Endothelial cell of umbilical vein (primary cell): ENCODE data around the gene PPAN. TPM values are rescaled to one million over a fixed set of nuclear protein-coding genes. Genes with fewer than 3 reads are reported as not detected.

Source experiments
- BruUV-seq: library from RNA; stranded (reverse); fragments of 400-500 nt; replicated peaks from 2 replicates; lab custom pipeline; 2021; lab: Mats Ljungman, UMichigan
- CTCF ChIA-PET: fragments of 300-600, 350-600 bp; sonication (Branson Sonifier 250); formaldehyde crosslinking; loops from one replicate; lab custom pipeline; 2021; ENCODE audit warnings: antibody characterized with exemption, inconsistent platforms; lab: Charles Lee
- POLR2A ChIA-PET: fragments of 300-600, 350-600 bp; sonication (Branson Sonifier 250); formaldehyde crosslinking; loops from one replicate; lab custom pipeline; 2021; ENCODE audit warnings: antibody characterized with exemption, inconsistent platforms; lab: Charles Lee
- DNase-seq: peaks from one replicate; pipeline ENCODE4 v3.0.0-alpha.2; 2011; ENCODE audit warnings: low read depth, low spot score
- FAIRE-seq: peaks from 2 replicates; lab custom pipeline; 2011; peaks lifted over from hg19 to GRCh38; lab: Jason Lieb, UNC
- H2AFZ ChIP-seq: 2 replicates; pipeline ENCODE4 v1.6.0; 2012; ENCODE audit warnings: low read depth, low read length, control low read depth, inconsistent platforms
- H3K27ac ChIP-seq: 2 replicates; pipeline ENCODE4 v1.5.1; 2011; ENCODE audit warnings: low read depth, mild to moderate bottlenecking, control low read depth, low read length, moderate library complexity; ENCODE audit not compliant: insufficient read depth
- H3K27me3 ChIP-seq, 2 experiments: 2 replicates each; pipeline versions ENCODE4 v1.6.0 to v1.6.1; 2011; ENCODE audit warnings: low read length in 2 of 2, mixed read lengths in 1 of 2; ENCODE audit not compliant: control insufficient read depth in 2 of 2, insufficient read depth in 2 of 2
- H3K36me3 ChIP-seq, 2 experiments: 2 replicates in 1 of 2; 3 replicates in 1 of 2; pipeline ENCODE4 v1.5.1; 2011; ENCODE audit warnings: low read length in 2 of 2, mild to moderate bottlenecking in 1 of 2, moderate library complexity in 1 of 2; ENCODE audit not compliant: control insufficient read depth in 2 of 2, insufficient read depth in 2 of 2; ENCODE audit errors: extremely low read depth in 1 of 2
- H3K4me1 ChIP-seq: 3 replicates; pipeline ENCODE4 v1.5.1; 2011; ENCODE audit warnings: mild to moderate bottlenecking, low read length; ENCODE audit not compliant: control insufficient read depth, insufficient read depth; ENCODE audit errors: extremely low read depth
- H3K4me2 ChIP-seq: 2 replicates; pipeline ENCODE4 v1.6.1; 2011; ENCODE audit warnings: low read length, control low read depth, mixed read lengths; ENCODE audit not compliant: insufficient read depth
- H3K4me3 ChIP-seq, 3 experiments: fragments of 200-600 bp in 1 of 3; sonication (generic), shearing (Covaris generic) in 1 of 3; replicated peaks in 1 of 3; 2 replicates each; pipeline ENCODE4 v1.5.1; 2011 to 2016; ENCODE audit warnings: control low read depth in 3 of 3, low read length in 3 of 3, mild to moderate bottlenecking in 2 of 3, inconsistent platforms in 1 of 3, low read depth in 1 of 3, moderate library complexity in 1 of 3; ENCODE audit not compliant: insufficient read depth in 1 of 3
- H3K79me2 ChIP-seq: 2 replicates; pipeline ENCODE4 v1.6.0; 2012; ENCODE audit warnings: low read length, inconsistent platforms; ENCODE audit not compliant: control insufficient read depth, insufficient read depth
- H3K9ac ChIP-seq: replicated peaks from 2 replicates; pipeline ENCODE3; 2011; ENCODE audit warnings: low read length, control low read depth; ENCODE audit not compliant: insufficient read depth; ENCODE audit errors: extremely low read depth
- H3K9me1 ChIP-seq: replicated peaks from 3 replicates; pipeline ENCODE4 v1.6.0; 2011; ENCODE audit warnings: mild to moderate bottlenecking, low read length; ENCODE audit not compliant: control insufficient read depth, insufficient read depth; ENCODE audit errors: extremely low read depth
- H3K9me3 ChIP-seq: replicated peaks from 2 replicates; pipeline ENCODE4 v1.5.1; 2012; ENCODE audit warnings: low read length, inconsistent platforms; ENCODE audit not compliant: control insufficient read depth, insufficient read depth
- H4K20me1 ChIP-seq: replicated peaks from 2 replicates; pipeline ENCODE3; 2011; ENCODE audit warnings: mild to moderate bottlenecking, low read length; ENCODE audit not compliant: control insufficient read depth, insufficient read depth; ENCODE audit errors: extremely low read depth
- CTCF ChIP-seq, 2 donors: IDR thresholded peaks; 1 replicate in 1 of 2; 2 replicates in 1 of 2; pipeline ENCODE4 v1.5.1; 2011; ENCODE audit warnings: low read length in 2 of 2, mild to moderate bottlenecking in 2 of 2, moderate library complexity in 2 of 2, control low read depth in 1 of 2, inconsistent platforms in 1 of 2, low read depth in 1 of 2; ENCODE audit not compliant: insufficient read depth in 1 of 2; ENCODE audit errors: extremely low read depth in 1 of 2
- EZH2 ChIP-seq: IDR thresholded peaks from 2 replicates; pipeline ENCODE4 v1.6.1; 2012; ENCODE audit warnings: borderline replicate concordance, low read depth, mild to moderate bottlenecking, moderate library complexity, low read length, inconsistent platforms; ENCODE audit not compliant: severe bottlenecking
- FOS ChIP-seq: IDR thresholded peaks from 2 replicates; pipeline ENCODE4 v1.6.1; 2011; ENCODE audit warnings: mild to moderate bottlenecking, low read length, moderate library complexity, borderline replicate concordance; ENCODE audit not compliant: insufficient read depth
- GATA2 ChIP-seq: IDR thresholded peaks from 2 replicates; pipeline ENCODE4 v1.7.0; 2011; ENCODE audit warnings: low read depth, mild to moderate bottlenecking, moderate library complexity, mixed read lengths, low read length; ENCODE audit not compliant: insufficient read length, insufficient read depth
- JUN ChIP-seq: IDR thresholded peaks from 2 replicates; pipeline ENCODE4 v1.6.1; 2011; ENCODE audit warnings: borderline replicate concordance, low read depth; ENCODE audit not compliant: insufficient read length, insufficient read depth
- MAX ChIP-seq: IDR thresholded peaks from 2 replicates; pipeline ENCODE4 v1.6.1; 2011; ENCODE audit not compliant: insufficient read depth, insufficient read length
- MYC ChIP-seq: IDR thresholded peaks from one replicate; pipeline ENCODE4 v1.6.1; 2011; ENCODE audit warnings: mild to moderate bottlenecking, low read depth, low read length
- POLR2A ChIP-seq: IDR thresholded peaks from 2 replicates; pipeline ENCODE4 v1.6.1; 2012; ENCODE audit warnings: low read depth, mild to moderate bottlenecking, control low read depth, low read length
- POLR2AphosphoS5 ChIP-seq: IDR thresholded peaks from 2 replicates; pipeline ENCODE4 v1.6.1; 2012; ENCODE audit warnings: low read depth, mild to moderate bottlenecking, control low read depth, low read length, moderate library complexity; ENCODE audit not compliant: insufficient read depth
- dilution Hi-C: fragments of 300-500 bp; cut with MboI; formaldehyde crosslinking; loops from one replicate; pipeline ENCODE4 v1.15.0; 2019; ENCODE audit warnings: low sequenced_read_pairs; ENCODE audit not compliant: extremely low pct_ligation_motif_present
- intact Hi-C: fragments of 100-400 bp; cut with micrococcal nuclease; formaldehyde crosslinking; loops from one replicate; pipeline ENCODE4 v1.10.0; 2022
- polyA plus RNA-seq, 4 experiments: library from polyadenylated mRNA; depleted of rRNA in 3 of 4; stranded (reverse) in 3 of 4; unstranded in 1 of 4; fragments of >200 nt; gene quantifications; 2 replicates each; pipeline versions ENCODE4 v1.2.1 to v1.2.3, GENCODE V29; 2011 to 2012; ENCODE audit warnings: missing spikeins in 1 of 4
- total RNA-seq: library from RNA; stranded (reverse); gene quantifications from 2 replicates; pipeline ENCODE4 v1.2.3, GENCODE V29; 2021

Gene PPAN
- total and polyA plus RNA-seq, 2 donors (not counting 3 experiments of a cell fraction or from before 2014, with no cell fraction given): 27.6 to 51.6 TPM

GRCh38 chr19:10111405-10111811, 5.2 kb downstream of the PPAN start, which contains the start of gene P2RY11:
TSS of gene P2RY11 (plus strand) at chr19:10111693. CDS start at chr19:10111722, 29 bp downstream.
- no TSS peak for BruUV-seq
- Histone ChIP-seq H3K4me3 (no peak within 1 kb of the TSS), H3K4me2 (no peak within 1 kb of the TSS), H3K27ac (no peak within 1 kb of the TSS), H3K9ac (no peak within 1 kb of the TSS), H3K36me3 (peaks cover 8 to 48% of the 10 kb centered on the region in 2 experiments), H4K20me1 (no peaks in the 10 kb centered on the region), H3K4me1 (peaks cover 9% of the 10 kb centered on the region), H2AFZ (no peak within 1 kb of the TSS), H3K9me3 (no peaks in the 10 kb centered on the region), H3K27me3 (no peaks in the 10 kb centered on the region), H3K9me1 (no peaks in the 10 kb centered on the region), H3K79me2 (peaks cover 26% of the 10 kb centered on the region)
- intact Hi-C loops: no loop called here
- no peak for TF ChIP-seq POLR2A
- no peak for DNase-seq
- dilution Hi-C loops: no loop called here
- no peak for FAIRE-seq
- CTCF ChIA-PET: no interaction called here
- POLR2A ChIA-PET: no interaction called here

DNA sequence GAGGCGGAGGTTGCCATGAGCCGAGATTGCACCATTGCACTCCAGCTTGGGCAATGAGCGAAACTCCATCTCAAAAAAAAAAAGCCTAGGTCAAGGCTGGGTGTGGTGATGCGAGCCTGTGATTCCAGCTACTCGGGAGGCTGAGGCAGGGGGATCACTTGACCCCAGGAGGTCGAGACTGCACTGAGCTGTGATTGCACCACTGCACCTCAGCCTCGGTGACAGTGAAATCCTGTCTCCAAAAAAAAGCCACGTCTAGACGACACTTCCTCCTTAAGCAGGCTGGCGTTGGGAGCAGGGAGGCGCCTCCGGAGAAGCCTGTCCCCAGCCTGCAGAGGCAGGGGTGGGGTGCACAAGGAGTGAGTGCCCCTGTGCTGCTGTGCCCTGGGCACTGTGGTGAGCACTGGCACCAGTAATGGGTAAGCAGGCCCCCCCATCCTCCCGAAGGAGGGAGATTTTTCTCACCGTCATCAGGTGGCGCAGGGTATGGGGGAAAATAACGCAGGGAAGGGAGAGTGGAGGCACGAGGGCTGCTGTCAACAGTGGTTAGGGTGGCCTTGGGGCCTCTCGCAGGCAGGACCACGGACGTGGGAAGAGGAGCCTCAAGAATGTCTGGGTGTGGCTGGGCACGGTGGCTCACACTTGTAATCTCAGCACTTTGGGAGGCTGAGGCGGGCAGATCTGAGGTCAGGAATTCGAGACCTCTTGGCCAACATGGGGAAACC, 6.0 kb downstream of the PPAN start:
- BruUV-seq: no TSS peak
- Histone ChIP-seq H3K9me1 (no peaks in the 10 kb centered on the region), H4K20me1 (no peaks in the 10 kb centered on the region), H3K79me2 (peaks cover 18% of the 10 kb centered on the region), H3K36me3 (peaks cover 8 to 56% of the 10 kb centered on the region in 2 experiments), H3K4me2 (no peak overlapping the region), H2AFZ (no peak overlapping the region), H3K4me3 (no peak overlapping the region), H3K9ac (no peak overlapping the region), H3K4me1 (peaks cover 4% of the 10 kb centered on the region), H3K27ac (no peak overlapping the region), H3K27me3 (no peaks in the 10 kb centered on the region), H3K9me3 (no peaks in the 10 kb centered on the region)
- FAIRE-seq (no peak), DNase-seq (no peak)
- TF ChIP-seq FOS: no peak
- TF ChIP-seq EZH2: no peak
- no peak for TF ChIP-seq MAX
- TF ChIP-seq CTCF (IDR thresholded peaks at IDR 0.05; ENCODE audit: extremely low read depth in 1 of 2, insufficient read depth in 1 of 2, low read depth in 1 of 2, low read length in 2 of 2): no peak
- no peak for TF ChIP-seq GATA2
- TF ChIP-seq POLR2A: no peak
- no peak for TF ChIP-seq MYC
- TF ChIP-seq POLR2AphosphoS5: no peak
- no peak for TF ChIP-seq JUN
- dilution Hi-C loops: no loop called here
- intact Hi-C loops: no loop called here
- ChIA-PET POLR2A (no interaction called here), CTCF (no interaction called here)
